ENCODE data around the gene GRM2.

The GRM2 gene

DNA sequence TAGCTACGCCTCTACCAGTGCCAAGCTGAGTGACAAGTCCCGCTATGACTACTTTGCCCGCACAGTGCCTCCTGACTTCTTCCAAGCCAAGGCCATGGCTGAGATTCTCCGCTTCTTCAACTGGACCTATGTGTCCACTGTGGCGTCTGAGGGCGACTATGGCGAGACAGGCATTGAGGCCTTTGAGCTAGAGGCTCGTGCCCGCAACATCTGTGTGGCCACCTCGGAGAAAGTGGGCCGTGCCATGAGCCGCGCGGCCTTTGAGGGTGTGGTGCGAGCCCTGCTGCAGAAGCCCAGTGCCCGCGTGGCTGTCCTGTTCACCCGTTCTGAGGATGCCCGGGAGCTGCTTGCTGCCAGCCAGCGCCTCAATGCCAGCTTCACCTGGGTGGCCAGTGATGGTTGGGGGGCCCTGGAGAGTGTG, 5.7 kb downstream of the GRM2 start:
- in situ Hi-C loops (cut with HindIII; ENCODE audit: low pct_unique_long_range_greater_than_20kb, low sequenced_read_pairs): no loop called here
- DNase-seq (ENCODE audit: low read depth in 1 of 2, low spot score in 1 of 2): no peak
- no peak for TF ChIP-seq JUND (IDR thresholded peaks at IDR 0.05; ENCODE audit: low read depth)

DNA sequence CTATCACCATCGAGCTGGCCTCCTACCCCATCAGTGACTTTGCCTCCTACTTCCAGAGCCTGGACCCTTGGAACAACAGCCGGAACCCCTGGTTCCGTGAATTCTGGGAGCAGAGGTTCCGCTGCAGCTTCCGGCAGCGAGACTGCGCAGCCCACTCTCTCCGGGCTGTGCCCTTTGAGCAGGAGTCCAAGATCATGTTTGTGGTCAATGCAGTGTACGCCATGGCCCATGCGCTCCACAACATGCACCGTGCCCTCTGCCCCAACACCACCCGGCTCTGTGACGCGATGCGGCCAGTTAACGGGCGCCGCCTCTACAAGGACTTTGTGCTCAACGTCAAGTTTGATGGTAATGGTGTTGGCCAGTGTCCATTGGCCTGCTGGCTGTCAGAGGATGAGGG, 6.1 kb downstream of the GRM2 start:
- no peak for TF ChIP-seq JUND (IDR thresholded peaks at IDR 0.05; ENCODE audit: low read depth)
- no peak for DNase-seq (ENCODE audit: low read depth in 1 of 2, low spot score in 1 of 2)
- in situ Hi-C loops (cut with HindIII; ENCODE audit: low pct_unique_long_range_greater_than_20kb, low sequenced_read_pairs): no loop called here

DNA sequence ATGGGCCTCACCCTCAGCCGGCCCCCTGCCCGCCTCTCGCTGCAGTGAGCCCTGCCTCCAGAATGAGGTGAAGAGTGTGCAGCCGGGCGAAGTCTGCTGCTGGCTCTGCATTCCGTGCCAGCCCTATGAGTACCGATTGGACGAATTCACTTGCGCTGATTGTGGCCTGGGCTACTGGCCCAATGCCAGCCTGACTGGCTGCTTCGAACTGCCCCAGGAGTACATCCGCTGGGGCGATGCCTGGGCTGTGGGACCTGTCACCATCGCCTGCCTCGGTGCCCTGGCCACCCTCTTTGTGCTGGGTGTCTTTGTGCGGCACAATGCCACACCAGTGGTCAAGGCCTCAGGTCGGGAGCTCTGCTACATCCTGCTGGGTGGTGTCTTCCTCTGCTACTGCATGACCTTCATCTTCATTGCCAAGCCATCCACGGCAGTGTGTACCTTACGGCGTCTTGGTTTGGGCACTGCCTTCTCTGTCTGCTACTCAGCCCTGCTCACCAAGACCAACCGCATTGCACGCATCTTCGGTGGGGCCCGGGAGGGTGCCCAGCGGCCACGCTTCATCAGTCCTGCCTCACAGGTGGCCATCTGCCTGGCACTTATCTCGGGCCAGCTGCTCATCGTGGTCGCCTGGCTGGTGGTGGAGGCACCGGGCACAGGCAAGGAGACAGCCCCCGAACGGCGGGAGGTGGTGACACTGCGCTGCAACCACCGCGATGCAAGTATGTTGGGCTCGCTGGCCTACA, 8.5 kb downstream of the GRM2 start:
- DNase-seq (ENCODE audit: low read depth in 1 of 2, low spot score in 1 of 2): no peak
- no peak for TF ChIP-seq JUND (IDR thresholded peaks at IDR 0.05; ENCODE audit: low read depth)
- in situ Hi-C loops (cut with HindIII; ENCODE audit: low pct_unique_long_range_greater_than_20kb, low sequenced_read_pairs): no loop called here

- in situ Hi-C loops (cut with HindIII; ENCODE audit: low pct_unique_long_range_greater_than_20kb, low sequenced_read_pairs): no loop called here
- TF ChIP-seq JUND (IDR thresholded peaks at IDR 0.05; ENCODE audit: low read depth): no peak
- DNase-seq (ENCODE audit: low read depth in 1 of 2, low spot score in 1 of 2): no peak
Observed at GRCh38 chr3:51715977-51716294, 9.1 kb downstream of the GRM2 start.

GRCh38 chr3:51716805-51717204, 9.9 kb downstream of the GRM2 start:
- no peak for TF ChIP-seq JUND (IDR thresholded peaks at IDR 0.05; ENCODE audit: low read depth)
- in situ Hi-C loops (cut with HindIII; ENCODE audit: low pct_unique_long_range_greater_than_20kb, low sequenced_read_pairs): no loop called here
- DNase-seq (ENCODE audit: low read depth in 1 of 2, low spot score in 1 of 2): no peak

GRCh38 chr3:51717446-51717845, 10.6 kb downstream of the GRM2 start:
- TF ChIP-seq JUND (IDR thresholded peaks at IDR 0.05; ENCODE audit: low read depth): no peak
- DNase-seq (ENCODE audit: low read depth in 1 of 2, low spot score in 1 of 2): no peak
- in situ Hi-C loops (cut with HindIII; ENCODE audit: low pct_unique_long_range_greater_than_20kb, low sequenced_read_pairs): no loop called here

DNA sequence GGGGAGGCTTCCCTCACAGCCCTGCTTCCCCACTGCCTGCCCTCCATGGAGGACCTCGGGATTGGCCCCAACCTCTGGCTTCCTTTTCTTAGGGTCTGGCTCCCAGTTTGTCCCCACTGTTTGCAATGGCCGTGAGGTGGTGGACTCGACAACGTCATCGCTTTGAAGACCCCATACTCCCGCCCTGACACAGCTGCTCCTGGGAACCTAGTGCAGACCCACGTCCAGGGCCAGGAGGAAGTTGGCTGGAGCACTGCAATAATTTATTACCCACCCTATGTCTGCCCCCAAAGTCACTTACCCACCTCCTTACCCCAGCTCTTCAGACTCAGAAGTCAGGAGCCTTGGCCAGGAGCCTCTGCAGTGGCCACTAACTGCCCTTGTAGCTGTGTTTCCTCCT, 11.1 kb downstream of the GRM2 start:
- no peak for DNase-seq (ENCODE audit: low read depth in 1 of 2, low spot score in 1 of 2)
- in situ Hi-C loops (cut with HindIII; ENCODE audit: low pct_unique_long_range_greater_than_20kb, low sequenced_read_pairs): no loop called here
- TF ChIP-seq JUND (IDR thresholded peaks at IDR 0.05; ENCODE audit: low read depth): no peak

GRCh38 chr3:51718547-51719409, 11.9 kb downstream of the GRM2 start:
- peak; percentile 57 to 76 for DNase-seq (ENCODE audit: low read depth in 1 of 2, low spot score in 1 of 2)
- no peak for TF ChIP-seq JUND (IDR thresholded peaks at IDR 0.05; ENCODE audit: low read depth)
- in situ Hi-C loops (cut with HindIII; ENCODE audit: low pct_unique_long_range_greater_than_20kb, low sequenced_read_pairs): no loop called here

- TF ChIP-seq JUND (IDR thresholded peaks at IDR 0.05; ENCODE audit: low read depth): no peak
- DNase-seq (ENCODE audit: low read depth in 1 of 2, low spot score in 1 of 2): no peak
- in situ Hi-C loops (cut with HindIII; ENCODE audit: low pct_unique_long_range_greater_than_20kb, low sequenced_read_pairs): no loop called here
Observed at GRCh38 chr3:51719410-51720025, 12.7 kb downstream of the GRM2 start.

- DNase-seq (ENCODE audit: low read depth in 1 of 2, low spot score in 1 of 2): no peak
- no peak for TF ChIP-seq JUND (IDR thresholded peaks at IDR 0.05; ENCODE audit: low read depth)
- in situ Hi-C loops (cut with HindIII; ENCODE audit: low pct_unique_long_range_greater_than_20kb, low sequenced_read_pairs): no loop called here
Observed at GRCh38 chr3:51720292-51721061, 13.6 kb downstream of the GRM2 start.

GRCh38 chr3:51721062-51721745, 14.3 kb downstream of the GRM2 start:
- in situ Hi-C loops (cut with HindIII; ENCODE audit: low pct_unique_long_range_greater_than_20kb, low sequenced_read_pairs): no loop called here
- no peak for TF ChIP-seq JUND (IDR thresholded peaks at IDR 0.05; ENCODE audit: low read depth)

DNA sequence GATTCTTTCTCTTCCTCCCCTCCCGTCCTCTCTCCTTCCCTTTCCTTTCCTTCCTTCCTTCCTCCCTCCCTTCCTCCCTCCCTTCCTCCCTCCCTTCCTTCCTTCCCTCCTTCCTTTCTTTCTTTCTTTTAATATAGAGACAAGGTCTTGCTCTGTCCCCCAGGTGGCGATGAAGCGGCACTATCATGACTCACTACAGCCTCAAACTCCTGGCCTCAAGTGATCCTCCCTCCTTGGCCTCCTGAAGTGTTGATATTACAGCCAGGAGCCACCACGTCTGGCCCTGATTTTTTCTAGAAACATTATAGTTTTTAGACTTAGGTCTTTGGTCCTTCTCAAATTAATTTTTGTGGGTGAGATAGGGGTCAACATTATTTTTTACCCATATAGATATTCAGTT, 15.5 kb downstream of the GRM2 start:
- no peak for DNase-seq (ENCODE audit: low read depth in 1 of 2, low spot score in 1 of 2)
- TF ChIP-seq JUND (IDR thresholded peaks at IDR 0.05; ENCODE audit: low read depth): no peak
- in situ Hi-C loops (cut with HindIII; ENCODE audit: low pct_unique_long_range_greater_than_20kb, low sequenced_read_pairs): no loop called here

More at GRCh38 chr3:51721062-51721745, 14.3 kb downstream of the GRM2 start:
- no peak for DNase-seq (ENCODE audit: low read depth in 1 of 2, low spot score in 1 of 2)
